Left renal cortex interstitium (tissue), 4 donors: Measurements from ENCODE around the gene CTSO. TPM values are rescaled to one million over a fixed set of nuclear protein-coding genes. Genes with fewer than 3 reads are reported as not detected.

ENCODE experiments used
- DNase-seq, 4 donors: peaks; one replicate each; pipeline ENCODE4 v3.0.0-alpha.2; 2013; ENCODE audit warnings: low read depth in 4 of 4, low spot score in 2 of 4, missing footprints in 1 of 4
- polyA plus RNA-seq, 4 donors: library from polyadenylated mRNA; unstranded; fragments of 120-200 nt; gene quantifications; one replicate each; pipeline ENCODE4 v1.2.1, GENCODE V29; 2013; ENCODE audit not compliant: insufficient read length in 4 of 4

Gene CTSO
- polyA plus RNA-seq, 4 donors, result 34.4 to 57.2 (median 41.5) TPM

DNA sequence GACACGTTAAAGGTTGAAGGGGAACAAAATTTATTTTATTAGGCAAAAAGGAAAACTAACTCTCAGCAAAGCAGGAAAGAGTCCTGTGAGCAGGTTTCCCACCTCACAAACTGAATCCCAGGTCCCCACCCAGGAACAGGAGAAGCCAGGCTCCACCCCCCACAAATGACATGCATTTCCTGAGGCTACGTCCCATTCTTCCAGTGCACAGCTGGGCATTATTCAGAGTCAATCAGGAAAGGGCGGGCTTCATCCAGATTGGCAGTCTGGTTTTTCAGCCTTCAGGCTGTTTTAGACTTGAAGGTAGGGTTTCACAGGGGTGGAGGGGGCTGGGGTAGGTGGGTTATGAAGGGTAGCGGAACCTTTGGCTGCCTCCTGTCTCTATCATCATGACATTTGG, 75.7 kb downstream of the CTSO start:
- DNase-seq, result no peak

DNA sequence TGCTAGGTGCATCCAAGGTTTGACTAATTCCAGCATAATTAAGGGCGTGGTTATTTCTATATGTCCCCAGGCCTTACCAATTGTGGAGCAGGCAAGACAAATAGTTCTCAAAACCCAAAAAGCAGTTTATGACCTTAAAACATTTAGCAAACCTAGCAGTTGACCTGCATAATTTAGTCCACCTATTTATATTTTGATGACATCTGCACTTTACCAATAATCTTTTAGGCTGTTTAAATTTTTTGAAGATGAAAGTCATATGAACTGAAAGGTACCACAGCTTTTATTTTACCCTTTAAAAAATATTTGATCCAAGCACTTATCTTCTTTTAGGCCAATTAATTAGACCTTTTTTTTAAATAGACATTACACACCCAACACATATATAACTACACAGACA, 77.8 kb downstream of the CTSO start:
- DNase-seq, result no peak

Other genes with a start within 250 kb of the CTSO start
- gene GUCY1B1, start 194.8 kb downstream of the CTSO start, polyA plus RNA-seq, result 10 to 100 TPM; 59.6 to 77.0 (median 68.3) TPM
- under 1 TPM; 0.17 to 0.32 (median 0.25) TPM for gene ASIC5, start 87.6 kb downstream of the CTSO start, polyA plus RNA-seq
- gene TDO2, start 50.2 kb downstream of the CTSO start, polyA plus RNA-seq, result 1 to 10 TPM; 2.8 to 4.0 (median 3.3) TPM